K562 (cell line): ENCODE data around the gene OR7C1. TPM values are rescaled to one million over a fixed set of nuclear protein-coding genes. Genes with fewer than 3 reads are reported as not detected.
"Not testable (repeated sequence)": the region's sequence is repeated elsewhere in the genome, so short reads cannot be mapped to it uniquely, and the experiment has no call there.

Source experiments
- ATAC-seq: fragments of 200-7000 bp; cut with Tn5 transposase; 3 replicates; pipeline ENCODE4 v1.9.1; 2020; ENCODE audit warnings: moderate library complexity
- BruUV-seq: library from RNA; stranded (reverse); fragments of 400-500 nt; replicated peaks from 2 replicates; lab custom pipeline; 2021; lab: Mats Ljungman, UMichigan
- CTCF ChIA-PET: fragments of 300-600 bp; formaldehyde crosslinking; extraction: SDS; loops from one replicate; lab custom pipeline; 2021; ENCODE audit warnings: low intra/inter-chr PET ratio; lab: Yijun Ruan, JAX
- POLR2A ChIA-PET: fragments of 300-600, 350-650 bp; sonication (Branson Sonifier 250); formaldehyde crosslinking; extraction: SDS; loops from one replicate; lab custom pipeline; 2021; ENCODE audit warnings: antibody characterized with exemption, inconsistent platforms; lab: Yijun Ruan, JAX
- DNase-seq, 4 experiments: peaks; one replicate each; pipeline versions ENCODE4 v3.0.0 to v3.0.0-alpha.2; 2011 to 2018; ENCODE audit warnings: low spot score in 3 of 4, mixed read lengths in 3 of 4; ENCODE audit errors: extremely low read depth in 1 of 4
- FAIRE-seq: peaks from 2 replicates; lab custom pipeline; 2011; peaks lifted over from hg19 to GRCh38; lab: Jason Lieb, UNC
- H2AFZ ChIP-seq: 2 replicates; pipeline ENCODE4 v1.6.0; 2011; ENCODE audit warnings: low read depth, low read length, control low read depth, inconsistent platforms
- H3K27ac ChIP-seq: fragments of 200-600 bp; 3 replicates; pipeline ENCODE4 v1.8.0; 2011; ENCODE audit warnings: low read depth, mild to moderate bottlenecking, control low read depth, inconsistent platforms, low read length, moderate library complexity, mixed read lengths; ENCODE audit errors: extremely low read depth
- H3K27me3 ChIP-seq, 2 experiments: fragments of 300-600 bp in 1 of 2; 2 replicates in 1 of 2; 3 replicates in 1 of 2; pipeline versions ENCODE4 v1.6.0 to v1.8.0; 2011; ENCODE audit warnings: inconsistent platforms in 2 of 2, low read length in 2 of 2, mild to moderate bottlenecking in 1 of 2, mixed read lengths in 1 of 2, moderate library complexity in 1 of 2; ENCODE audit not compliant: control insufficient read depth in 2 of 2, insufficient read depth in 2 of 2
- H3K36me3 ChIP-seq: fragments of 300-600 bp; 3 replicates; pipeline ENCODE4 v1.8.0; 2011; ENCODE audit warnings: mild to moderate bottlenecking, low read length, inconsistent platforms; ENCODE audit not compliant: control insufficient read depth, insufficient read depth
- H3K4me1 ChIP-seq, 2 experiments: fragments of 200-600 bp in 1 of 2; replicated peaks in 1 of 2; 2 replicates in 1 of 2; 3 replicates in 1 of 2; pipeline versions ENCODE4 v1.5.1 to v1.8.0; 2011; ENCODE audit warnings: inconsistent platforms in 2 of 2, low read length in 2 of 2, mild to moderate bottlenecking in 1 of 2, mixed read lengths in 1 of 2, moderate library complexity in 1 of 2; ENCODE audit not compliant: control insufficient read depth in 2 of 2, insufficient read depth in 2 of 2
- H3K4me2 ChIP-seq: 2 replicates; pipeline ENCODE4 v1.6.1; 2011; ENCODE audit warnings: low read length, control low read depth, inconsistent platforms, mixed read lengths; ENCODE audit not compliant: insufficient read depth
- H3K4me3 ChIP-seq: fragments of 200-600 bp; sonication (generic), shearing (Covaris generic); 2 replicates; pipeline ENCODE4 v1.5.1; 2016; ENCODE audit warnings: control low read depth, inconsistent platforms
- H3K79me2 ChIP-seq: fragments of 200-600 bp; 3 replicates; pipeline ENCODE4 v1.8.0; 2011; ENCODE audit warnings: low read length, inconsistent platforms; ENCODE audit not compliant: control insufficient read depth, insufficient read depth
- H3K9ac ChIP-seq, 2 experiments: 2 replicates each; pipeline versions ENCODE4 v1.6.0 to v1.6.1; 2011; ENCODE audit warnings: low read depth in 2 of 2, low read length in 2 of 2, control low read depth in 1 of 2, inconsistent platforms in 1 of 2, mild to moderate bottlenecking in 1 of 2, mixed read lengths in 1 of 2; ENCODE audit not compliant: insufficient read depth in 1 of 2
- H3K9me1 ChIP-seq: one replicate; pipeline ENCODE4 v1.6.0; 2011; ENCODE audit warnings: inconsistent platforms, mild to moderate bottlenecking, low read length, moderate library complexity; ENCODE audit not compliant: control insufficient read depth, insufficient read depth
- H3K9me3 ChIP-seq: replicated peaks from 2 replicates; pipeline ENCODE4 v1.5.1; 2011; ENCODE audit warnings: low read depth, low read length, inconsistent platforms; ENCODE audit not compliant: control insufficient read depth, insufficient read depth
- H4K20me1 ChIP-seq: replicated peaks from 2 replicates; pipeline ENCODE4 v1.6.1; 2011; ENCODE audit warnings: low read length, inconsistent platforms, mixed read lengths; ENCODE audit not compliant: control insufficient read depth, insufficient read depth
- FOXJ3 ChIP-seq: sonication (generic); formaldehyde crosslinking; IDR thresholded peaks from 2 replicates; pipeline ENCODE4 v1.4.0; 2020; ENCODE audit warnings: mild to moderate bottlenecking, missing genetic modification reagents
- GABPA ChIP-seq: fragments of 200-800 bp; sonication (Bioruptor generic); conservative IDR thresholded peaks from 2 replicates; pipeline ENCODE4 v1.6.1; 2016; ENCODE audit warnings: low read depth, missing genetic modification characterization, missing compliant biosample characterization
- POU5F1 ChIP-seq: fragments of 150-350 bp; IDR thresholded peaks from 2 replicates; pipeline ENCODE4 v1.6.1; 2014; ENCODE audit warnings: borderline replicate concordance, low read length, low read depth, mild to moderate bottlenecking; ENCODE audit not compliant: partially characterized antibody
- RAD51 ChIP-seq: fragments of 450-650 bp; IDR thresholded peaks from 2 replicates; pipeline ENCODE4 v1.7.1; 2016; ENCODE audit warnings: low read depth, mild to moderate bottlenecking, borderline replicate concordance
- RBFOX2 ChIP-seq: fragments of 200-400 bp; formaldehyde crosslinking; IDR thresholded peaks from 2 replicates; pipeline ENCODE4 v1.6.1; 2017; ENCODE audit warnings: low read depth, mild to moderate bottlenecking, low read length, moderate library complexity
- U2AF2 ChIP-seq: fragments of 200-400 bp; formaldehyde crosslinking; optimal IDR thresholded peaks from 2 replicates; pipeline ENCODE3; 2017; ENCODE audit warnings: low read depth, mild to moderate bottlenecking, low read length
- ZBTB17 ChIP-seq: fragments of 450-650 bp; formaldehyde crosslinking; IDR thresholded peaks from 2 replicates; pipeline ENCODE4 v1.4.0; 2020; ENCODE audit warnings: mild to moderate bottlenecking
- WGBS: fragments of 100-300 bp; shearing (Covaris generic); methylation state at CpG from one replicate; pipeline ENCODE4 v1.1.6; 2016; ENCODE audit warnings: low coverage, mixed read lengths; ENCODE audit not compliant: insufficient coverage; ENCODE audit errors: missing lambda C conversion rate; 5-methylcytosine and 5-hydroxymethylcytosine counted together
- in situ Hi-C: fragments of 300-500 bp; cut with MboI; formaldehyde crosslinking; loops from 4 replicates; pipeline ENCODE4 v1.15.0; 2018; ENCODE audit warnings: inconsistent platforms, mixed read lengths
- intact Hi-C: fragments of 100-400 bp; cut with micrococcal nuclease; formaldehyde crosslinking; loops from 2 replicates; pipeline ENCODE4 v1.14.2; 2022
- polyA plus RNA-seq, 8 experiments: library from polyadenylated mRNA; depleted of rRNA in 4 of 8; stranded (reverse) in 5 of 8; unstranded in 3 of 8; fragments of >200 nt; fragmentation: Nextera tagmentation in 2 of 8; fragmentation: Illumina TruSeq in 1 of 8; extraction: Ambion mirVana in 2 of 8; extraction: Trizol in 1 of 8; gene quantifications; 2 replicates each; pipeline versions ENCODE4 v1.2.1 to v1.2.3, GENCODE V29; 2011 to 2014; ENCODE audit warnings: inconsistent platforms in 1 of 8, missing spikeins in 1 of 8
- total RNA-seq, 7 experiments: library from RNA; depleted of rRNA in 6 of 7; stranded (reverse); fragments of >200 nt in 6 of 7; fragmentation: Illumina TruSeq in 2 of 7; extraction: Trizol in 2 of 7; gene quantifications; 2 replicates each; pipeline versions ENCODE4 v1.2.1 to v1.2.3, GENCODE V29; 2011 to 2021; ENCODE audit warnings: low replicate concordance in 1 of 7
- TF ChIP-seq, protein P1 (sequence below): fragments of 250-450 bp; sonication (Bioruptor Pico); IDR thresholded peaks from 2 replicates; pipeline ENCODE4 v1.8.0; 2022; ENCODE audit warnings: inconsistent platforms

The OR7C1 gene
- total and polyA plus RNA-seq, 9 of the 15 experiments (the other 6 are each of a cell fraction or from before 2014, with no cell fraction given): 0.01 to 0.18 (median 0.10) TPM; not detected in 1

DNA sequence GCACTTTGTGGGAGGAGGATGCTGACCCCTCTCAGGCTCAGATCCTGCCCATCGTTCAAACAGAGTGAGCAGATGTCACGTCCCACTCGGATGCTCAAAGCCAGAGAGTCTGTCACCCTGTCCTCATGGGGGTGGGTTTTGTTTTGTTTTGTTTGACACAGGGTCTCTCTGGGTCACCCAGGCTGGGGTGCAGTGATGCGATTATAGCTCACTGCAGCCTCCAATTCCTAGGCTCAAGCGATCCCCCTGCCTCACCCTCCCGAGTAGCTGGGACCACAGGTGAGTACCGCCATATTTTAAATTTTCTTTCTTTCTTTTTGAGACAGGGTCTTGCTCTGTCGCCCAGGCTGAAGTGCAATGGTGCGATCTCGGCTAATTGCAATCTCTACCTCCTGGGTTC lies 60.6 kb downstream of the OR7C1 start:
- in situ Hi-C loops: no loop called here
- TSS peak; percentile 9 for BruUV-seq
- WGBS: 81% methylated on average over 10 of the region's 10 CpGs
- Histone ChIP-seq H3K9me1 (no peaks in the 10 kb centered on the region), H3K9me3 (no peaks in the 10 kb centered on the region), H3K27me3 (no peaks in the 10 kb centered on the region), H3K79me2 (peaks cover 22% of the 10 kb centered on the region), H2AFZ (no peak overlapping the region), H3K36me3 (peaks cover 35% of the 10 kb centered on the region; the same call in 2 of the 3 replicates), H3K4me3 (no peak overlapping the region), H4K20me1 (no peaks in the 10 kb centered on the region), H3K9ac (no peak overlapping the region), H3K4me1 (peaks cover 0 to 23% of the 10 kb centered on the region in 2 experiments; a peak in 3 of 5 replicates), H3K27ac (no peak overlapping the region), H3K4me2 (no peak overlapping the region)
- FAIRE-seq (no peak), ATAC-seq (no peak), DNase-seq (no peak)
- TF ChIP-seq FOXJ3 (CRISPR knock-in tag) (no peak), RBFOX2 (0 out of 2 replicates have a peak, but pooled peaks have one; percentile 29), GABPA (no peak), U2AF2 (no peak), ZBTB17 (no peak), RAD51 (no peak), POU5F1 (no peak)
- TF ChIP-seq, protein P1, sequence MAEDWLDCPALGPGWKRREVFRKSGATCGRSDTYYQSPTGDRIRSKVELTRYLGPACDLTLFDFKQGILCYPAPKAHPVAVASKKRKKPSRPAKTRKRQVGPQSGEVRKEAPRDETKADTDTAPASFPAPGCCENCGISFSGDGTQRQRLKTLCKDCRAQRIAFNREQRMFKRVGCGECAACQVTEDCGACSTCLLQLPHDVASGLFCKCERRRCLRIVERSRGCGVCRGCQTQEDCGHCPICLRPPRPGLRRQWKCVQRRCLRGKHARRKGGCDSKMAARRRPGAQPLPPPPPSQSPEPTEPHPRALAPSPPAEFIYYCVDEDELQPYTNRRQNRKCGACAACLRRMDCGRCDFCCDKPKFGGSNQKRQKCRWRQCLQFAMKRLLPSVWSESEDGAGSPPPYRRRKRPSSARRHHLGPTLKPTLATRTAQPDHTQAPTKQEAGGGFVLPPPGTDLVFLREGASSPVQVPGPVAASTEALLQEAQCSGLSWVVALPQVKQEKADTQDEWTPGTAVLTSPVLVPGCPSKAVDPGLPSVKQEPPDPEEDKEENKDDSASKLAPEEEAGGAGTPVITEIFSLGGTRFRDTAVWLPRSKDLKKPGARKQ: no peak
- CTCF ChIA-PET: no interaction called here
- POLR2A ChIA-PET: interaction anchor here (0.7 to 1.2 kb wide), 2 partner anchors 11 to 84 kb away, joined by 3 read pairs; partner anchors contain the start of gene ZNF333
- intact Hi-C loops: no loop called here

DNA sequence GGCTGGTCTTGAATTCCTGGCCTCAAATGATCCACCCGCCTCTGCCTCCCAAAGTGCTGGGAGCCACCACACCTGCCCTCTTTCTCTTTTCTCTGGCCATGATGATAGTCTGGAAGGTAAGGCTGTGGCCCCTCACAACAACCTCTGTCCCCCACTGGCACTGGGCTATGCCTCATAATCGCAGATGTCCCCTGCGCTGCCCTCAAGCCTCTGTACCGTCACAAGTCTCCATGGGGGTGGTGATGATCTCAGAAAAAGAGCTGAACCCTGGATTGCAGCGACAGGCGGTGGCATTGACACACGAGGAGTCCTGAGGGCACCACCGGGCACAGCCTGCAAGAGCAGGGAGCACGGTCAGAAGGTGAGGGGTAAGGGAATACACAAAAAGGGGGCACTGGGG lies 61.3 kb downstream of the OR7C1 start:
- 90% methylated on average over 2 of the region's 9 CpGs for WGBS
- H3K4me2 ChIP-seq, FAIRE-seq, H3K4me3 ChIP-seq, in situ Hi-C loops, intact Hi-C loops, DNase-seq, H4K20me1 ChIP-seq, H3K9me3 ChIP-seq, H2AFZ ChIP-seq, BruUV-seq, ATAC-seq, CTCF ChIA-PET, H3K9me1 ChIP-seq, H3K9ac ChIP-seq, H3K27ac ChIP-seq, H3K27me3 ChIP-seq: not testable (repeated sequence)
- peaks cover 22% of the 10 kb centered on the region for H3K79me2 ChIP-seq
- peaks cover 42% of the 10 kb centered on the region; the same call in 2 of the 3 replicates for H3K36me3 ChIP-seq
- H3K4me1 ChIP-seq: peaks cover 0 to 23% of the 10 kb centered on the region in 2 experiments; a peak in 3 of 5 replicates
- POLR2A ChIA-PET: interaction anchor here (1.2 kb wide), 1 partner anchor 83 kb away, joined by 3 read pairs; the partner anchor contains the start of gene ZNF333
